ENCODE results near the gene DISP2.

DNA sequence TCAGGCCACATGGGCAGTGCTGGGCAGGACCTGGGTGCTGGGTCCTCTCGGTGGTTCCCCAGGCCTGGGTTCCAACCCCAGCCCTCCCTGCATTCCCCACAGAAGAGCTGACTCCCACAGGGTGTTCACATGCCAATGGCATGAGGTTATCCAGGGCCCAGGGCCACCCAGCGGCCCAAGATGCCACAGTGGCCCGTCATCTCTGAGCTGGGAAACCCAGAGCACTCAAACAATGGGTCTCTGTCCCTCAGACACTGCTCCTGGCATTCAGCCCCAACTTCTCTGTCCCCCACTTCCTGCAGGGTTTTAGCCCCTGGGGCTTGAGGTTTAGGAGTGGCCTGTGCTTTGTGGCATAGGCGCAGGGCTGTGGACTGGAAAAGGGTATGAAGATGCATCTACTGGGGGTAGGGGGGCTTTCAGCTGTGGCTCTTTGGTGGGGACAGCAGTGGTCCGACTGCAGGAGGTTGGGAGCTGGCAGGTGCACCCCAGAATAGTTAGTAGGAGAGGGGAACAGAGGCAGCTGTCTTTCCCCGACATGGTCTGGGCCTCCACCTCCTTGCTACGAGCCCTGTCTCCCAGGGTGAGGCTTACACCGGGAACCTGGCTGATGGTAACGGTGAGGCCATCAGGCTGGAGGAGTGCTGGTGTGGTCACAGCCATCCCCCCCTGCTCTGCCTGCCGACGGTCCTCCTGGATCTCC is 18.9 kb upstream of the DISP2 start:
- TF ChIP-seq EZH2phosphoT487 (IDR thresholded peaks at IDR 0.05; ENCODE audit: borderline replicate concordance, low read length) (no peak), EZH2 (IDR thresholded peaks at IDR 0.05; ENCODE audit: low read length, unreplicated experiment) (no peak)
- TF ChIP-seq, protein P1, sequence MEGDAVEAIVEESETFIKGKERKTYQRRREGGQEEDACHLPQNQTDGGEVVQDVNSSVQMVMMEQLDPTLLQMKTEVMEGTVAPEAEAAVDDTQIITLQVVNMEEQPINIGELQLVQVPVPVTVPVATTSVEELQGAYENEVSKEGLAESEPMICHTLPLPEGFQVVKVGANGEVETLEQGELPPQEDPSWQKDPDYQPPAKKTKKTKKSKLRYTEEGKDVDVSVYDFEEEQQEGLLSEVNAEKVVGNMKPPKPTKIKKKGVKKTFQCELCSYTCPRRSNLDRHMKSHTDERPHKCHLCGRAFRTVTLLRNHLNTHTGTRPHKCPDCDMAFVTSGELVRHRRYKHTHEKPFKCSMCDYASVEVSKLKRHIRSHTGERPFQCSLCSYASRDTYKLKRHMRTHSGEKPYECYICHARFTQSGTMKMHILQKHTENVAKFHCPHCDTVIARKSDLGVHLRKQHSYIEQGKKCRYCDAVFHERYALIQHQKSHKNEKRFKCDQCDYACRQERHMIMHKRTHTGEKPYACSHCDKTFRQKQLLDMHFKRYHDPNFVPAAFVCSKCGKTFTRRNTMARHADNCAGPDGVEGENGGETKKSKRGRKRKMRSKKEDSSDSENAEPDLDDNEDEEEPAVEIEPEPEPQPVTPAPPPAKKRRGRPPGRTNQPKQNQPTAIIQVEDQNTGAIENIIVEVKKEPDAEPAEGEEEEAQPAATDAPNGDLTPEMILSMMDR (conservative IDR thresholded peaks at IDR 0.05; ENCODE audit: low read depth, low read length), result no peak
